GM21717 (cell line): ENCODE data around the gene CPLX1.
A peak's percentile ranks its signal among the peaks of the same experiment; 100 is the strongest.

Source experiments
- ATAC-seq: cut with Tn5 transposase; IDR thresholded peaks from one replicate; pipeline ENCODE4 v1.9.1; 2021; ENCODE audit warnings: mild to moderate bottlenecking, moderate library complexity; ENCODE audit not compliant: unreplicated experiment

CPLX1 gene

DNA sequence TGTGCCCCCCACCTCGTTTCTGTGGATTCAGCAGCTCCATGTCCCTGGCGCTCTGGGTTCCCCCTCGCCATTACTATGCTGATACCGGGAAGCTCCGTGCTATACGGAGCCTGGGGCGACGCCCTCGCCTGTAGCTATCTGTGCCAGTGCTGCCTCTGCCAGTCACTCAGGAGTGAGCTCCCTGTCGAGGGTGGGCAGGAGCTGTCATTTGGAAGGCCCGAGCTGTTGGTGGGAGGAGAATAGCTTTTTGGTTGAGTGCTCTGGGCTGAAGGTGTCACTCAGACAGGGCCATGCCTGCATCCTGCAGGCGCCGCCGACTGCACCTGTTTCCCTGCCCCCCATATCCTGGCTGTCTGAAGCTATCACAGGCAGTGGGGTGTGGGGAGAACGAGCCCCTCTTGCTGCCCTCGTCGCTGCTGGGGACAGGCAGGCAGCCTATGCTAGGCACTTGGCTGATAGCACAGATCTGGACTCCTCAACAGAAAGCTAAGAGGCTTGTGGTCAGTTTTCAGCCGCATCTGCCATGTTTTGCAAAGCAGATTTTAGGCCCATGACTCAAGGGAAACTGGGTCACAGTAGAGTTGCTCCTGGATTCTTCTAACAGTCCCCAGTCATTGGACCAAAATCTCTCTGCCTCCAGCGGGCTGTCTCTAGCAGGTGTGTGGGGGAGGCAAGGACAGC is 31.8 kb downstream of the CPLX1 start:
- ATAC-seq: no peak

DNA sequence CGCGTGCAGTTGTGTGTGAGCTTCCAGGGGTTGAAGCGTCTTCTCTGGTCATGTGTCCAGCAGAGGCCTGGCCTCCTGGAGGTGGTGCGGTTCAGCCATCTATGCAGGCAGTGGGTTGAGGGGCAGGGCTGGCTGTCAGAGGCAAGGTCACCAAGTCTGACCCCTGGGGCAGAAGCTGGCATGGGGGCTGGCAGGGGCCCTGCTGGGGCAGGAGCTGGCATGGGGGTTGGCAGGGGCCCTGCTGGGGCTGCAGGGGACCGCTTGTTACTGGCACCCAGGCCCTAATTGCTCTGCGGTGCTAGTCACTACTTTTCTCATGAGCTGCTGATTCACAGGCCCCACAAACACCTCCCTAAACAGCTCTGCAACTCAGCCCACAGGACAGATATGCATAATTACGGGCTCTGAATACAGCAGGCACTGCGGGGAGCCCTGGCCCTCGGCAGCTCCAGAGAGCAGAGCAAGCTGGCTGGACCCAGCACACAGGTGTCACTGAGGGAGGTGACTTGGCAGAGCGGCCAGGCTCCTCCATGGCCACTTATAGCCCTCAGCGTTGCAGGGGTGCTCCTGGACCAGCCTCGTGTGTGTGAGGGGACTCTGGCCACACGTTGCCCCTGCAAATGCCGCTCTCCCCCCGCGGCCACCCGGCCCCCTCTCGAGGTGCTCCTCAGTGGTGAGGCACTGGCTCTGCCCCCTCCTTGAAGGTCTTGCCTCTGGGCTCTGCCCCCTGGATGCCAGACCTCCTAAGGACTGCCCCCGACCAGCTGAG is 32.7 kb downstream of the CPLX1 start:
- ATAC-seq: no peak

GRCh38 chr4:792626-793092 is 33.3 kb downstream of the CPLX1 start:
- ATAC-seq: no peak

- ATAC-seq: no peak
Measured at GRCh38 chr4:791898-792625, 33.9 kb downstream of the CPLX1 start.

GRCh38 chr4:791252-791897 is 34.6 kb downstream of the CPLX1 start:
- no peak for ATAC-seq

- no peak for ATAC-seq
Measured at GRCh38 chr4:790466-790820, 35.5 kb downstream of the CPLX1 start.

- no peak for ATAC-seq
Measured at GRCh38 chr4:789571-790465, 36.1 kb downstream of the CPLX1 start.

GRCh38 chr4:788636-789297 is 37.2 kb downstream of the CPLX1 start:
- ATAC-seq: no peak

DNA sequence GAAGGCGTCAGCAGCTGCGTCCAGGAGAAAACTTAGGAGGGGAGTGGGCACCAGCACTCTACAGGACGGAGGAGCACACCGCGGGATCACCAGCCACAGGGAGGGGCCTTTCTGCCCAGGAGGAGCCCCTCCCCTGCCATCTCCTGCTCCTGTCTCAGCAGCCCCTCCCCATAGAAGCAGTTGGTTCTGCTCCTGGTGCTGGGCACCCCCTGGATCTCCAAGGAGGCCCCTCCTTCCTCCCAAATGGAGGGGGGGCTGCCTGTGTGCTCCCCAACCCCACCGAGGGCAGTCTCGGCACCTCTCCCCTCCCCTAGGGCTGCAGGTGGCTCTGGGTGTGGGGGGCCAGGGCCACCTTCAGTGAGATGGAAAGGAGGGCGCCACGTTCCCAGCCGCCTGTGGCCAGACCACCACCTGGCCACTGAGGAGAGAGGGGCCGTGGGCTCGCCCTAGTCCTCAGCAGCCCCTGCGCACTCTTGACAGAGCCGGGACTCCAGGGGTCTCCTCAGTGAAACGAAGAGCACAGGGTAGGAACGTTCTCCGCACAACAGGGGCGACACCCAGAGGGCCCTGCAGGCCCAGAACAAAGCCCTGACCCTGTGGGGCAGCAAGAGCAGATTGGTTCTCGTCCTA is 37.8 kb downstream of the CPLX1 start:
- ATAC-seq: no peak

DNA sequence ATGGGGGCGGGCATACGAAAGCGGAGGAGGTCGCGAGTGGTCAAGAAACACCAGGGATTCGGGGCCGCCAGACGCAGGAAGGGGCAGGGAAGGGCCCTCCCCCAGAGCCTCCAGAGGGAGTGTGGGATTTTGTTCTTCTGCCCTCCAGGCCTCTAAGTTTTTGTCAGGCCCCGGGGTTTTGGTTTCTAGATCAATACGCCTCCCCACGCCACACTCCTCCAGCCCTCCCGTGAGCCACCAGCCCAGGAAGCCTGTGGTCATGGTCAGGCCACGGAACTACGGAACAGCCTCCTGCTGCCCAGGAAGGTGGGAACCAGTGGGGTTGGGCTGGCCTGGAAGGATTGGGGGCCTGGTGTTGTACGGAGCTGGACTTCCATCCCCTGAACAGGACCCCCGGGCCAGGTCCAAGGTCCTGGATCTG is 38.4 kb downstream of the CPLX1 start:
- ATAC-seq: no peak

GRCh38 chr4:786861-787300 is 39.0 kb downstream of the CPLX1 start:
- ATAC-seq: no peak

DNA sequence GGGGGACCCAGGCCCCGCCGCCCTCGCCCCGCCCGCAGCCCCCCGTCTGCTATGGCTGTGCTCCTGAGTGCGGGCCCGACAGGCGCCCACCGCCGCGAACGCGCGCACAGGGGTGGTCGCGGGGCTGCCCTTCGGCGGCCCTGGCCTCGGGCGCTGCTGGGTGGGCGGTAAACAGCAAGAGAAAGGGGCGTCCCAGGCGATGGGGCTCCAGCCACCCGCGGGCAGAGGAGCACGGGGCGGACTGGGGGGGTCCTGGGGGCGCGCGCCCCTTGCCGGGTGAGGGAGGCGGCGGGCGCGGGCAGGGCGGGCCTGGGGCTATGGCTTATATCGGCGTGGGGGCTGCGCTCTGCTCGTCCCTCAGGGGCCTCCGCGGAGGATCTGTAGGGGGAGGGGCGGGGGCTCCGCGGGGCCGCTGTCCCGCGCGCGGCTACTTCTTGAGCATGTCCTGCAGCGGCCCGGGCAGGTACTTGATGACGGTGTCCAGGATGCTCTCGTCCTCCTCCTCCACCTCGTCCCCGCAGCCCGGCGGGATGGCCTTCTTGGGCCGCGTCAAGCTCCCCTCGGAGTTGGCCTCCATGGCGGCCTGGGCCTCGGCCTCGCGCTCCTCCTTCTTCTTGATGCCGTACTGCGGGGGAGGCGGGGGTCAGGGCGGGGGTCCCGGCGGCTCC is 39.7 kb downstream of the CPLX1 start:
- ATAC-seq: no peak

DNA sequence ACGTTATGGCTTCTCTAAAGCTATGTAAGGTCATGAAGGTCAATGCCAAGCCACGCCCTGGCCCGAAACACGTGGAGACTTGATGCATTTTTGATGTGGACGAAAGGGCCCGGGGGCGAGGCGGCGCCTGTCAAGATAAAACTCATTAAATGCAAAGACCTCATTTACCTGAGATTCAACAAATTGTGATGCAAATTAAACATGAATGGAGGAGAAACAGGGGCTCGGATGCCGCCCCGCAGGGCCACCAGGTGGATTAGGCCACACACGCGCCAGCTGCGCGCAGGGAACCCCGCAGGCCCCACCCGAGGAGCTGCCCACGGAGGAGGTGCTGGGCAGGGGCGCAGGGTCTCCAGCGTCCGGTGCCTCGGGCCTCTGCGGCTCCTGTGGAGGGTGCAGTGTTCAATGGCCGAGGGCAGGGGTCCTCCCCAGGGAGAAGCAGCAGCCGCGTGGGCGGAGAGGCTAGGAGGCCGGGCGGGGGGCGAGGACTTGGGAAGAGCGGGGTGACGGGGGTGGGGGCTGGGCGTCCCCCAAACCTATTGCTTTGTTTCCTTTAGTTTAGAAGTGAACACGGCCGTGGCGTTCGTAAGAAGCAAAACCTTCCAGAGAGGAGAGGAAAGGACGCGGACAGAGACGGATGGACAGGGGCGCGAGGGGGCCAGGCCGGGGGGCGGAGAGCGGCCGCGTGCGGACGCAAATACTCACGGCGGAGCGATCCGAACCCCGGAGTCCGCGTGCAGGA is 40.4 kb downstream of the CPLX1 start:
- no peak for ATAC-seq

- ATAC-seq: no peak
Measured at GRCh38 chr4:784401-785331, 41.3 kb downstream of the CPLX1 start.

- ATAC-seq: peak; percentile 95
Measured at GRCh38 chr4:781493-782216, 44.3 kb downstream of the CPLX1 start.
